ENCODE results near the gene ZDHHC22.

The ZDHHC22 gene

GRCh38 chr14:77157740-77158139 is 16.1 kb upstream of the ZDHHC22 start:
- DNase-seq (ENCODE audit: low spot score) = no peak
- FAIRE-seq = no peak

- FAIRE-seq = no peak
- DNase-seq (ENCODE audit: low spot score) = no peak
Measured at GRCh38 chr14:77155083-77155482, 13.5 kb upstream of the ZDHHC22 start.

GRCh38 chr14:77154421-77154820 is 12.8 kb upstream of the ZDHHC22 start:
- FAIRE-seq = no peak
- DNase-seq (ENCODE audit: low spot score) = no peak

- DNase-seq (ENCODE audit: low spot score) = no peak
- FAIRE-seq = no peak
Measured at GRCh38 chr14:77153802-77154201, 12.2 kb upstream of the ZDHHC22 start.

GRCh38 chr14:77151918-77152588 is 10.5 kb upstream of the ZDHHC22 start:
- DNase-seq (ENCODE audit: low spot score) = peak; percentile 27
- no peak for FAIRE-seq

- FAIRE-seq (no peak), DNase-seq (ENCODE audit: low spot score) (no peak)
Measured at GRCh38 chr14:77151245-77151644, 9.7 kb upstream of the ZDHHC22 start.

DNA sequence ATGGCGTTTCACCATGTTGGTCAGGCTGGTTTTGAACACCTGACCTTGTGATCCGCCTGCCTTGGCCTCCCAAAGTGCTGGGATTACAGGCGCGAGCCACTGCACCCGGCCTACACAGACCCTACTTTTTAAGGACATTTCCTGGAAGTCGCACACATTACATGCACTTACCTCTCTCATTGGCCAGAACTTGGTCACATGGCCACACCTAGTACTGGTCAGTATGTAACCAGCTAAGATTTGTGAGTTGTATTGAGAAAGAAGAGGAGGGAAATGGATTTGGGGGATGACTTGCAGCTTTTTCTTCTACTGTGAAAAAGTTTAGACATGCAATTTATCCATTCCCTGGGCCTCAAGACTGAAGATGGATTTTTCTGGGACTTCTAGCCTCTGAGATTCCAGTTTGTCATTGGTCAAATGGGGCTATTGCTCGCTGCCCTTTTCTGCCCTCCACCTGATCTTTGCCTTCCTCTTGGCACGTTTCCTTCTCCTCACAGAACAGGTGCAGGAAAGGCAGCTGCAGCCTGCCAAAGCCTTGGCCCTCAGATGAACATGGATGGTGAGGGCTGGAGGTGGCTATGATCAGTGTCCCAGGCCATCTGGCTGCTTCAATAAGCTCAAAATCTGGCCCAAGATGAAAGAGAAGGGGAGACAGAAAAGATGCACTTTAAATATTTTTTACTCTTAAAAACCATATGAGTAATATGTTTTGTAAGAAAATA is 7.1 kb upstream of the ZDHHC22 start:
- DNase-seq (ENCODE audit: low spot score) (no peak), FAIRE-seq (no peak)

DNA sequence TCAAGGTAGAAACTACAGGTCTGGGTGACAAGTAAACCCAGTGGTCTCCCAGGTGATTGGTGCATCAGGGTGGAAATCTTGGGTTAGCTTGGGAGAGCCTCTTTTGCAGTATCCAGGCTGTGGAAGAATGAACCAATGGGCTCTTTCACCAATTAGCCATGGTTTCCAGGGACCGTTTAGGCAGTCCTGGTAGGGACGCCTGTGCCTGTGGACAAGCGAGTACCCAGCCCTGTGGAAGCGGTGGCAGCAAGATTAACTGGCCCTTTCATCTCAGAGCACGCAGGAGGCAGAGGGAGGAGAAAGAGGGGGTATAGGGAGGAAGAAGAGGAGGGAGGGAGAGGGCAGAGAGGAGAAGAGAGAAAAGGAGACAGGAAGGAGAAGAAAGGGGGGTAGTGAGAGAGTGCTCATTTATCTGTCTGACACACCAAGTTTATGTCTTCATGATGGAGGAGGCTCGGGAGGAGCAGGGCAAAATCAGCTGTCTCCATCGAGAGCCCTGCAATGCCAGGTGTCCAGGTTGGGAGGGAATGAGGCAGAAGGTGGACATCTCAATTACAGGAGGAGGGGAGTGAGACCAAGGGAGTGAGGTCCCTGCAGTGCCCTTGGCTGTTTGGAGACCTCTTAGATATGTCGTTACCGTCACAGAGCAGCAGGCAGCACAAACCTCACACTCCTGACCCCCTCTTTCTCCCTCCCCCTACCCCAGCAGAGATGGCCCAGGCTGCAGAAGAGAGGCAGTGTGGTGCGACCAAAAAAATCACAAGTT is 4.6 kb upstream of the ZDHHC22 start:
- FAIRE-seq (no peak), DNase-seq (ENCODE audit: low spot score) (no peak)

- FAIRE-seq (no peak), DNase-seq (ENCODE audit: low spot score) (no peak)
Measured at GRCh38 chr14:77144412-77145115, 3.0 kb upstream of the ZDHHC22 start.

DNA sequence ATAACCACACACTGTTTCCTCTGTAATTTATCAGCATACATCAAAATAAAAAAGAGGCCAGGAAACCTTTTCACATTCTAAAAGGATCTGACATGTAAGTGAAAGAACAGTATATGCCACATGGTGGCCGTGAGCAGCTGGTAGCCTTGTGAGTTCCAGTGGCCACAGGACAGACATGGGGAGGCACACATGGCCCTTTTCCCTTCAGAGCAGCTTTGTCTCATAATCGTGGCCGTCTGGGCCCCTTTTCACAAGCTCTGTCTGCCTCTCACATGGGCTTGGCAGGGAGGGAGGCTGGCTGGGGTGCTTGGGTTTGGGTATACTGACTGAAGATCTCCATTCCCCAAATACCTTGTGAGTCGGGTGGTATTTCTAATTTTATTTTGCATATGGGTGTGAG is 1.5 kb upstream of the ZDHHC22 start:
- DNase-seq (ENCODE audit: low spot score) (no peak), FAIRE-seq (no peak)

- no peak for FAIRE-seq
- no peak for DNase-seq (ENCODE audit: low spot score)
Measured at GRCh38 chr14:77142005-77142800, 612 bp upstream of the ZDHHC22 start.

- FAIRE-seq (no peak), DNase-seq (ENCODE audit: low spot score) (no peak)
Measured at GRCh38 chr14:77140359-77141213, 1.0 kb downstream of the ZDHHC22 start.

DNA sequence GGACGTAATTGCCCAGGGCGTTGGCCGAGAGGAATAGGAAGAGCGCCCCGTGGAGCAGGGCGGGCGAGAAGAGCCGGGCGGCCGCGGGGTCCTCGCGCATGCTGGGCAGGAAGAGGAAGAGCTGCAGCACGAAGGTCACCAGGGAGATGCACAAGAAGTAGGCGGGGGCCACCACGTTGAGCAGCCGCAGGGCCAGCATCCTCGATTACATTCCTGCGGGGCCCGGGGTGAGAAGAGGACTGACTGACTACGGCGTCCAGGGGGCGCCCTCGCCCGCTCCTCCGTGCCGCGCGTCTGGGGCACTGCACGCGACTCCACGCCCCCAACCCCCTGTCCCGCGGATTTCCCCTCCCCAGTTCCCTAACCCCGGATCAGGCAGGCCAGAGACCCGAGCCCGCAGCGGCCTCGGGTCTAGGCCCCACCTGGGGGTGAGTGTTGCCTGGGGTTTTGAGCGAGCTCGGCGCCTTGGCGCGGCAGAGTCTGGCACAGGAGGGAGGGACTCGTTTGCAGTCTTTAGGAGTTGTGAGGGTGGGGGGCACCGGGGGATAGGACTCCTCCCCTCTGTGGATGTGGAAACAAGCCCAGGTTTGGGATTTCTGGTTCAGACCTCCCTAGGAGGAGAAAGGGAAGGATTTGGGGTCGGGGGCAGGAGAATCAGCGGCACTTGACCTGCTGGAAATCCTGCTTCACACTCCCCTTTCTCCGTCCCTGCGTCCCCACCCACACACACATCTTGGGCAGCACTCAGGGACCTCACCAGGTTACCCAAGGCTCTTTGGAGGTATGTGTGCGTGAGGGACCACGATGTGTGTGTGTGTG is 1.8 kb downstream of the ZDHHC22 start:
- DNase-seq (ENCODE audit: low spot score) = no peak
- no peak for FAIRE-seq

DNA sequence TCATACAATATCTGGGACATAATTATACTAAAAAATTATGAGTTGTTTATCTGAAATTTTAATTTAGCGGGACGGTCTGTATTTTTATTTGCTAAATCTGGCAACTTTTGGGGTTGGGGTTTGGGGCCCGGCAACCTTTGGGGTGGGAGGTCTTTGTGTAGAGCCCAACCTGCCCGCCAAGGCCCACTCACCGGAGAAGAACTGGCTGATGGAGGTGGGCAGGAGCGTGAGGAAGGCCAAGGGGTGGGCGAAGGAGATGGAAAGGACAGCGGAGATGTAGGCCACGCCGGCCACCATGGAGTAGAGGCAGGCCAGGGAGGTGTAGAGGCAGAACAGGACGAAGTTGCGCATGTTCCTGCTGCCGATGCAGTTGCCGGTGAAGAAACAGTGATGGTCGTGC is 2.6 kb downstream of the ZDHHC22 start:
- DNase-seq (ENCODE audit: low spot score) = no peak
- FAIRE-seq = no peak

- DNase-seq (ENCODE audit: low spot score) = peak; percentile 8
- FAIRE-seq = no peak
Measured at GRCh38 chr14:77133720-77134338, 7.8 kb downstream of the ZDHHC22 start.

DNA sequence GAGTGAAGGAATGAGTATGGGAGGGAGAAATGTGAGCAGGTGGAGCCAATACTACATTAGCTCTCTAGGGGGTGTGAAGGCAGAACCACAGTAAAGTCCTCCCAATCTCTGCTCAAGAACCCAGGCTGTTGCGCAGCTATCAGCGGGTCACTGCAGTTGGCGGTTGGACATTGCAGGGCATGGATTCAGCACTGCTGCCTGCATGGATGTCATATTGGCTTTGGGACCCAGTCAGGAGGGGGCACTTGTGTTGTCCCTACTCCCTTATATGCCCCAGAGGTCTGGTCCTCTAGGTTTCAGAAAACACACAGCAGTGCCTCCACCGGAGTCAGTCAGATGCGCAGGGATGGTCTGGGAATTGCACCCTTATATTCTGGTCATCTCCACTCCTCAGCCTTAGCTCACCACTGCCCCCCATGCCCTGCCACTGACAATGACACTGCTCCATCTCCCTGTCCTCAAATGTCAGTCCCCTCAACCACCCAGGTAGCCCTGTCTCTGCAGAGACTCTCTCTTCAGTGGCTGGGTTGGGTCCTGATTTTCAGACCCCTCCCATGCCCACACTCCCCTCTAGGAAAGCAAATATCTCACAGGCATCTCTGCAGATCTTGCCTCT is 9.6 kb downstream of the ZDHHC22 start:
- FAIRE-seq (no peak), DNase-seq (ENCODE audit: low spot score) (no peak)

- no peak for FAIRE-seq
- DNase-seq (ENCODE audit: low spot score) = no peak
Measured at GRCh38 chr14:77131206-77131605, 10.4 kb downstream of the ZDHHC22 start.

- no peak for FAIRE-seq
- no peak for DNase-seq (ENCODE audit: low spot score)
Measured at GRCh38 chr14:77130386-77130785, 11.2 kb downstream of the ZDHHC22 start.
